Activated naive CD8-positive, alpha-beta T cell treated with anti-CD3 and anti-CD28 coated beads, Interleukin-2, amount 50 U/mL, for 24 hours (primary cell): Measurements from ENCODE around the gene PRKG2.
"Not testable (repeated sequence)": the region's sequence is repeated elsewhere in the genome, so short reads cannot be mapped to it uniquely, and the experiment has no call there.

Source experiments
- ATAC-seq: fragments of 150-1000 bp; cut with Tn5 transposase; one replicate; pipeline ENCODE4 v1.10.0; 2021
- DNase-seq: peaks from one replicate; pipeline ENCODE4 v3.0.0; 2021
- H3K27ac Mint-ChIP-seq: one replicate; pipeline ENCODE4 v1.8.0; 2021; ENCODE audit warnings: mild to moderate bottlenecking, mixed read lengths
- H3K27me3 Mint-ChIP-seq: one replicate; pipeline ENCODE4 v1.8.0; 2021; ENCODE audit warnings: mixed read lengths
- H3K36me3 Mint-ChIP-seq: one replicate; pipeline ENCODE4 v1.8.0; 2021; ENCODE audit warnings: low read depth, mixed read lengths
- H3K4me1 Mint-ChIP-seq: one replicate; pipeline ENCODE4 v1.8.0; 2021; ENCODE audit warnings: mixed read lengths
- H3K4me3 Mint-ChIP-seq: one replicate; pipeline ENCODE4 v1.8.0; 2021; ENCODE audit warnings: mild to moderate bottlenecking, moderate library complexity, mixed read lengths
- H3K9me3 Mint-ChIP-seq: one replicate; pipeline ENCODE4 v1.8.0; 2021; ENCODE audit warnings: mixed read lengths

Gene PRKG2

GRCh38 chr4:81227138-81227537 is 12.1 kb upstream of the PRKG2 start:
- H3K27ac Mint-ChIP-seq = no peak overlapping the region
- no peaks in the 10 kb centered on the region for H3K36me3 Mint-ChIP-seq
- no peak overlapping the region for H3K4me3 Mint-ChIP-seq
- H3K27me3 Mint-ChIP-seq = peaks cover 2% of the 10 kb centered on the region
- peaks cover 18% of the 10 kb centered on the region for H3K9me3 Mint-ChIP-seq
- no peaks in the 10 kb centered on the region for H3K4me1 Mint-ChIP-seq
- DNase-seq (no peak), ATAC-seq (no peak)

GRCh38 chr4:81225252-81225651 is 10.2 kb upstream of the PRKG2 start:
- peaks cover 5% of the 10 kb centered on the region for H3K9me3 Mint-ChIP-seq
- no peak overlapping the region for H3K4me3 Mint-ChIP-seq
- H3K36me3 Mint-ChIP-seq = no peaks in the 10 kb centered on the region
- no peak overlapping the region for H3K27ac Mint-ChIP-seq
- H3K4me1 Mint-ChIP-seq = no peaks in the 10 kb centered on the region
- no peak for ATAC-seq
- peaks cover 10% of the 10 kb centered on the region for H3K27me3 Mint-ChIP-seq
- DNase-seq = no peak

GRCh38 chr4:81222082-81222472 is 7.1 kb upstream of the PRKG2 start:
- H3K9me3 Mint-ChIP-seq, H3K4me3 Mint-ChIP-seq: not testable (repeated sequence)

GRCh38 chr4:81221303-81222081 is 6.5 kb upstream of the PRKG2 start:
- no peak overlapping the region for H3K4me3 Mint-ChIP-seq
- peaks cover 24% of the 10 kb centered on the region for H3K27me3 Mint-ChIP-seq
- no peak overlapping the region for H3K27ac Mint-ChIP-seq
- DNase-seq = no peak
- no peaks in the 10 kb centered on the region for H3K4me1 Mint-ChIP-seq
- ATAC-seq = no peak
- H3K9me3 Mint-ChIP-seq = peaks cover 4% of the 10 kb centered on the region
- H3K36me3 Mint-ChIP-seq = no peaks in the 10 kb centered on the region

More at GRCh38 chr4:81222082-81222472, 7.1 kb upstream of the PRKG2 start:
- H3K27me3 Mint-ChIP-seq = peaks cover 23% of the 10 kb centered on the region
- not testable (repeated sequence) for H3K27ac Mint-ChIP-seq, H3K4me1 Mint-ChIP-seq, DNase-seq, ATAC-seq, H3K36me3 Mint-ChIP-seq

GRCh38 chr4:81220271-81220670 is 5.2 kb upstream of the PRKG2 start:
- H3K36me3 Mint-ChIP-seq = no peaks in the 10 kb centered on the region
- peaks cover 35% of the 10 kb centered on the region for H3K27me3 Mint-ChIP-seq
- no peak overlapping the region for H3K4me3 Mint-ChIP-seq
- peaks cover 6% of the 10 kb centered on the region for H3K4me1 Mint-ChIP-seq
- H3K9me3 Mint-ChIP-seq = peaks cover 4% of the 10 kb centered on the region
- ATAC-seq (no peak), DNase-seq (no peak)
- H3K27ac Mint-ChIP-seq = no peak overlapping the region

GRCh38 chr4:81218206-81218605 is 3.2 kb upstream of the PRKG2 start:
- peaks cover 4% of the 10 kb centered on the region for H3K9me3 Mint-ChIP-seq
- H3K36me3 Mint-ChIP-seq = no peaks in the 10 kb centered on the region
- H3K27me3 Mint-ChIP-seq = peaks cover 37% of the 10 kb centered on the region
- ATAC-seq (no peak), DNase-seq (no peak)
- no peak overlapping the region for H3K4me3 Mint-ChIP-seq
- no peak overlapping the region for H3K27ac Mint-ChIP-seq
- H3K4me1 Mint-ChIP-seq = peaks cover 12% of the 10 kb centered on the region

- H3K36me3 Mint-ChIP-seq = no peaks in the 10 kb centered on the region
- H3K4me1 Mint-ChIP-seq = peaks cover 12% of the 10 kb centered on the region
- H3K27me3 Mint-ChIP-seq = peaks cover 37% of the 10 kb centered on the region
- peaks cover 4% of the 10 kb centered on the region for H3K9me3 Mint-ChIP-seq
- H3K4me3 Mint-ChIP-seq = no peak overlapping the region
- H3K27ac Mint-ChIP-seq = no peak overlapping the region
- DNase-seq (no peak), ATAC-seq (no peak)
These were observed 2.8 kb upstream of the PRKG2 start for GRCh38 chr4:81217779-81218178.

GRCh38 chr4:81215931-81216330 is 909 bp upstream of the PRKG2 start:
- no peaks in the 10 kb centered on the region for H3K36me3 Mint-ChIP-seq
- DNase-seq (no peak), ATAC-seq (no peak)
- peaks cover 12% of the 10 kb centered on the region for H3K4me1 Mint-ChIP-seq
- H3K4me3 Mint-ChIP-seq = peak overlapping the region; percentile 56
- H3K27ac Mint-ChIP-seq = no peak overlapping the region
- no peaks in the 10 kb centered on the region for H3K9me3 Mint-ChIP-seq
- H3K27me3 Mint-ChIP-seq = peaks cover 35% of the 10 kb centered on the region

GRCh38 chr4:81214144-81214880 is 710 bp downstream of the PRKG2 start:
- Mint-ChIP-seq H3K4me3 (peak overlapping the region; percentile 49), H3K36me3 (no peaks in the 10 kb centered on the region), H3K9me3 (peaks cover 4% of the 10 kb centered on the region), H3K27ac (no peak overlapping the region), H3K27me3 (peaks cover 35% of the 10 kb centered on the region), H3K4me1 (peaks cover 12% of the 10 kb centered on the region)
- ATAC-seq (peak; percentile 16), DNase-seq (no peak)

GRCh38 chr4:81213671-81214070 is 1.4 kb downstream of the PRKG2 start:
- no peak for DNase-seq
- Mint-ChIP-seq H3K4me3 (no peak overlapping the region), H3K9me3 (peaks cover 4% of the 10 kb centered on the region), H3K36me3 (no peaks in the 10 kb centered on the region), H3K27ac (no peak overlapping the region), H3K4me1 (peaks cover 12% of the 10 kb centered on the region), H3K27me3 (peaks cover 36% of the 10 kb centered on the region)
- no peak for ATAC-seq

- Mint-ChIP-seq H3K4me3 (no peak overlapping the region), H3K27ac (no peak overlapping the region), H3K36me3 (no peaks in the 10 kb centered on the region), H3K27me3 (peaks cover 29% of the 10 kb centered on the region), H3K4me1 (peaks cover 12% of the 10 kb centered on the region), H3K9me3 (peaks cover 4% of the 10 kb centered on the region)
- DNase-seq (no peak), ATAC-seq (no peak)
These were observed 3.1 kb downstream of the PRKG2 start for GRCh38 chr4:81211956-81212355.

GRCh38 chr4:81207828-81208227 is 7.2 kb downstream of the PRKG2 start:
- H3K9me3 Mint-ChIP-seq = peaks cover 4% of the 10 kb centered on the region

GRCh38 chr4:81205302-81205701 is 9.7 kb downstream of the PRKG2 start:
- H3K27me3 Mint-ChIP-seq = peaks cover 19% of the 10 kb centered on the region
- H3K4me1 Mint-ChIP-seq = no peaks in the 10 kb centered on the region
- no peaks in the 10 kb centered on the region for H3K36me3 Mint-ChIP-seq
- ATAC-seq = no peak
- no peak overlapping the region for H3K27ac Mint-ChIP-seq
- H3K4me3 Mint-ChIP-seq = no peak overlapping the region
- DNase-seq = no peak
- peaks cover 4% of the 10 kb centered on the region for H3K9me3 Mint-ChIP-seq

More at GRCh38 chr4:81207828-81208227, 7.2 kb downstream of the PRKG2 start:
- no peak for ATAC-seq
- no peak for DNase-seq
- peaks cover 24% of the 10 kb centered on the region for H3K27me3 Mint-ChIP-seq
- H3K27ac Mint-ChIP-seq = no peak overlapping the region
- H3K4me3 Mint-ChIP-seq = no peak overlapping the region
- H3K4me1 Mint-ChIP-seq = no peaks in the 10 kb centered on the region
- no peaks in the 10 kb centered on the region for H3K36me3 Mint-ChIP-seq

- Mint-ChIP-seq H3K27me3 (peaks cover 13% of the 10 kb centered on the region), H3K9me3 (peaks cover under 1% of the 10 kb centered on the region), H3K4me1 (no peaks in the 10 kb centered on the region), H3K27ac (no peak overlapping the region), H3K4me3 (no peak overlapping the region), H3K36me3 (no peaks in the 10 kb centered on the region)
- ATAC-seq (no peak), DNase-seq (no peak)
These were observed 10.5 kb downstream of the PRKG2 start for GRCh38 chr4:81204571-81204970.

- no peak for ATAC-seq
- Mint-ChIP-seq H3K27me3 (peaks cover 2% of the 10 kb centered on the region), H3K36me3 (no peaks in the 10 kb centered on the region), H3K9me3 (no peaks in the 10 kb centered on the region), H3K4me1 (no peaks in the 10 kb centered on the region), H3K4me3 (no peak overlapping the region), H3K27ac (no peak overlapping the region)
- no peak for DNase-seq
These were observed 15.2 kb downstream of the PRKG2 start for GRCh38 chr4:81199831-81200230.
